Epidermal melanocyte (primary cell): ENCODE measurements around the gene FGF2.
"Not testable (repeated sequence)": the region's sequence is repeated elsewhere in the genome, so short reads cannot be mapped to it uniquely, and the experiment has no call there.

Experiments
- DNase-seq: peaks from one replicate; pipeline ENCODE4 v3.0.0; 2011; ENCODE audit warnings: low spot score; ENCODE audit not compliant: insufficient read length

FGF2 gene

GRCh38 chr4:122812823-122813222 is 13.8 kb upstream of the FGF2 start:
- not testable (repeated sequence) for DNase-seq

- no peak for DNase-seq
These were observed 12.2 kb upstream of the FGF2 start for GRCh38 chr4:122814426-122814825.

GRCh38 chr4:122815248-122815647 is 11.4 kb upstream of the FGF2 start:
- DNase-seq: no peak

- no peak for DNase-seq
These were observed 10.2 kb upstream of the FGF2 start for GRCh38 chr4:122816476-122816875.

GRCh38 chr4:122819708-122820449 is 6.8 kb upstream of the FGF2 start:
- no peak for DNase-seq

GRCh38 chr4:122821092-122821491 is 5.5 kb upstream of the FGF2 start:
- no peak for DNase-seq

- no peak for DNase-seq
These were observed 4.2 kb upstream of the FGF2 start for GRCh38 chr4:122822466-122822865.

GRCh38 chr4:122823476-122823875 is 3.2 kb upstream of the FGF2 start:
- no peak for DNase-seq

GRCh38 chr4:122824616-122825015 is 2.0 kb upstream of the FGF2 start:
- no peak for DNase-seq

- no peak for DNase-seq
These were observed 528 bp upstream of the FGF2 start for GRCh38 chr4:122826079-122826527.

GRCh38 chr4:122827258-122827878 is 737 bp downstream of the FGF2 start:
- DNase-seq: peak; percentile 18

- peak; percentile 34 for DNase-seq
These were observed 1.4 kb downstream of the FGF2 start for GRCh38 chr4:122827879-122828601.

GRCh38 chr4:122830426-122831095 is 3.9 kb downstream of the FGF2 start:
- DNase-seq: no peak

GRCh38 chr4:122831515-122832196 is 5.0 kb downstream of the FGF2 start:
- no peak for DNase-seq

GRCh38 chr4:122832732-122833131 is 6.1 kb downstream of the FGF2 start:
- DNase-seq: no peak

GRCh38 chr4:122833999-122834398 is 7.4 kb downstream of the FGF2 start:
- DNase-seq: no peak

- DNase-seq: no peak
These were observed 10.3 kb downstream of the FGF2 start for GRCh38 chr4:122836941-122837340.

- DNase-seq: no peak
These were observed 11.4 kb downstream of the FGF2 start for GRCh38 chr4:122838034-122838433.

- DNase-seq: no peak
These were observed 15.8 kb downstream of the FGF2 start for GRCh38 chr4:122842392-122842791.

- no peak for DNase-seq
These were observed 16.4 kb downstream of the FGF2 start for GRCh38 chr4:122842984-122843531.

- not testable (repeated sequence) for DNase-seq
These were observed 17.8 kb downstream of the FGF2 start for GRCh38 chr4:122844391-122844790.
